ENCODE data around the gene PHLDA3.

Gene PHLDA3

DNA sequence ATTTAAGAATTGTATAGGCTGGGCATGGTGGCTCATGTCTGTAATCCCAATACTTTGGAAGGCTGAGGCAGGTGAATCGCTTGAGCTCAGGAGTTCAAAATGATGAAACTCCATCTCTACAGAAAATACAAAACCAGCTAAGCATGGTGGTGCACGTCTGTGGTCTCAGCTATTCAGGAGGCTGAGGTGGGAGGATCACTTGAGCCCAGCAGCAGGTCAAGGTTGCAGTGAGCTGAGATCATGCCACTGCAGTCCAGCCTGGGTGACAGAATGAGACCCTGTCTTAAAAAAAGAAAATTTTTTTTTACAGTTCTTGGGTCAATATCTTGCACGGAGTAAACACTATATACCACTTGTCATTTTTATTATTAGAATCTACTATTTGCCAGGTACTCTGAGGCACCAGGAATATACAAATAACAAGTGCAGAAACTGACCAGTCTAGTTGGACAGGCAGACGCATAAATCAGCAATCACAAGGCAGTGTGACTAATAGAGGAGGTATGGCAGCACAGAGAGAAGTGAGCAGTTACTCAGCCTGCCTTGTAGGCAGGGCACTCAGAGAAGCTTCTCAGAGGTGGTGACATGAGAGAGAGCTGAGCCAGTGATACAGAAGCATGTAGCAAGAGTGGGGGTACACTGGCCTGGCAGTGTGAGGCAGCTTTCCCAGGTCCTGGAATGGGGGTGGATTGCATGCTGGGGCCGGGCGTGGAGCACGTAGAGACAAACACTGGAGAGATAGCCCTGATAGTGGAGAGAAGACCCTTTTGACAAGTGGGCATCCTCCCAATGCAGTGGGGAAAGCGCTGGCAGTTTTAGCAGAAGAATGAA, 8.0 kb downstream of the PHLDA3 start:
- no peak for TF ChIP-seq EZH2phosphoT487 (IDR thresholded peaks at IDR 0.05; ENCODE audit: borderline replicate concordance)
- TF ChIP-seq, protein P1, sequence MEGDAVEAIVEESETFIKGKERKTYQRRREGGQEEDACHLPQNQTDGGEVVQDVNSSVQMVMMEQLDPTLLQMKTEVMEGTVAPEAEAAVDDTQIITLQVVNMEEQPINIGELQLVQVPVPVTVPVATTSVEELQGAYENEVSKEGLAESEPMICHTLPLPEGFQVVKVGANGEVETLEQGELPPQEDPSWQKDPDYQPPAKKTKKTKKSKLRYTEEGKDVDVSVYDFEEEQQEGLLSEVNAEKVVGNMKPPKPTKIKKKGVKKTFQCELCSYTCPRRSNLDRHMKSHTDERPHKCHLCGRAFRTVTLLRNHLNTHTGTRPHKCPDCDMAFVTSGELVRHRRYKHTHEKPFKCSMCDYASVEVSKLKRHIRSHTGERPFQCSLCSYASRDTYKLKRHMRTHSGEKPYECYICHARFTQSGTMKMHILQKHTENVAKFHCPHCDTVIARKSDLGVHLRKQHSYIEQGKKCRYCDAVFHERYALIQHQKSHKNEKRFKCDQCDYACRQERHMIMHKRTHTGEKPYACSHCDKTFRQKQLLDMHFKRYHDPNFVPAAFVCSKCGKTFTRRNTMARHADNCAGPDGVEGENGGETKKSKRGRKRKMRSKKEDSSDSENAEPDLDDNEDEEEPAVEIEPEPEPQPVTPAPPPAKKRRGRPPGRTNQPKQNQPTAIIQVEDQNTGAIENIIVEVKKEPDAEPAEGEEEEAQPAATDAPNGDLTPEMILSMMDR (conservative IDR thresholded peaks at IDR 0.05; ENCODE audit: low read length): no peak
- H3K36me3 ChIP-seq (ENCODE audit: insufficient read depth, low read length): no peaks in the 10 kb centered on the region
- H3K9ac ChIP-seq (ENCODE audit: low read depth, low read length, poor library complexity, severe bottlenecking): no peak overlapping the region
- H3K79me2 ChIP-seq (ENCODE audit: insufficient read depth, low read length): no peaks in the 10 kb centered on the region
- no peaks in the 10 kb centered on the region for H3K9me3 ChIP-seq (ENCODE audit: insufficient read depth, low read depth, low read length)
- no peak overlapping the region for H2AFZ ChIP-seq (ENCODE audit: low read length)
- H3K4me2 ChIP-seq (ENCODE audit: low read depth, low read length, poor library complexity, severe bottlenecking): no peak overlapping the region
- no peaks in the 10 kb centered on the region for H3K4me1 ChIP-seq (ENCODE audit: insufficient read depth, low read length, poor library complexity, severe bottlenecking)
- H3K9me2 ChIP-seq (replicated peaks; ENCODE audit: low read depth, low read length): no peaks in the 10 kb centered on the region
- no peaks in the 10 kb centered on the region for H3F3A ChIP-seq (ENCODE audit: low read depth)
- no peaks in the 10 kb centered on the region for H4K20me1 ChIP-seq (ENCODE audit: insufficient read depth, low read length, poor library complexity, severe bottlenecking)
- H3K4me3 ChIP-seq (ENCODE audit: low read length, poor library complexity, severe bottlenecking): no peak overlapping the region
- no peaks in the 10 kb centered on the region for H3K27me3 ChIP-seq (ENCODE audit: insufficient read depth, low read length, poor library complexity, severe bottlenecking)

DNA sequence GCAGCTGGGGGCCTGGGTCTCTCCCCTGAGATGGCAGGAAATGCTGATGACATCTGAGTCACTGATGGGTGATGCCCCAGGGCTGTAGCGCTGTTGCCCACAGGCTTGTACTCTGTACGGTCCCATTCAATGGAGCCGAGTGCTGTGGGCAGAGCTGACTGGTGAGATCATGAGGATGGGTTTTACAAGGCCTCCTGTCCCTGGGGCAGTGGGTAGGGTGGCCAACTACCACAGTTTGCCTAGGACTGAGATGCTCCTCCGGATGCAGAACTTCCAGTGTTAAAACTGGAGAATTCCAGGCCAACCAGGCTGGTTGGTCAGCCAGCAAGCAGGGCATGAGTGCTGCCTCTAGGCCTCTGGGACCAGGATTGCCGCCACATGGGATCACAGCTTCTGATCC, 9.2 kb downstream of the PHLDA3 start:
- H3K9ac ChIP-seq (ENCODE audit: low read depth, low read length, poor library complexity, severe bottlenecking): no peak overlapping the region
- peaks cover under 1% of the 10 kb centered on the region for H3K4me1 ChIP-seq (ENCODE audit: insufficient read depth, low read length, poor library complexity, severe bottlenecking)
- H3K9me2 ChIP-seq (replicated peaks; ENCODE audit: low read depth, low read length): no peaks in the 10 kb centered on the region
- TF ChIP-seq, protein P1 (conservative IDR thresholded peaks at IDR 0.05; ENCODE audit: low read length): no peak
- TF ChIP-seq EZH2phosphoT487 (IDR thresholded peaks at IDR 0.05; ENCODE audit: borderline replicate concordance): no peak
- H3F3A ChIP-seq (ENCODE audit: low read depth): no peaks in the 10 kb centered on the region
- no peak overlapping the region for H3K4me3 ChIP-seq (ENCODE audit: low read length, poor library complexity, severe bottlenecking)
- no peaks in the 10 kb centered on the region for H3K79me2 ChIP-seq (ENCODE audit: insufficient read depth, low read length)
- H4K20me1 ChIP-seq (ENCODE audit: insufficient read depth, low read length, poor library complexity, severe bottlenecking): no peaks in the 10 kb centered on the region
- H3K4me2 ChIP-seq (ENCODE audit: low read depth, low read length, poor library complexity, severe bottlenecking): no peak overlapping the region
- no peaks in the 10 kb centered on the region for H3K9me3 ChIP-seq (ENCODE audit: insufficient read depth, low read depth, low read length)
- H3K27me3 ChIP-seq (ENCODE audit: insufficient read depth, low read length, poor library complexity, severe bottlenecking): no peaks in the 10 kb centered on the region
- H3K36me3 ChIP-seq (ENCODE audit: insufficient read depth, low read length): no peaks in the 10 kb centered on the region
- no peak overlapping the region for H2AFZ ChIP-seq (ENCODE audit: low read length)

DNA sequence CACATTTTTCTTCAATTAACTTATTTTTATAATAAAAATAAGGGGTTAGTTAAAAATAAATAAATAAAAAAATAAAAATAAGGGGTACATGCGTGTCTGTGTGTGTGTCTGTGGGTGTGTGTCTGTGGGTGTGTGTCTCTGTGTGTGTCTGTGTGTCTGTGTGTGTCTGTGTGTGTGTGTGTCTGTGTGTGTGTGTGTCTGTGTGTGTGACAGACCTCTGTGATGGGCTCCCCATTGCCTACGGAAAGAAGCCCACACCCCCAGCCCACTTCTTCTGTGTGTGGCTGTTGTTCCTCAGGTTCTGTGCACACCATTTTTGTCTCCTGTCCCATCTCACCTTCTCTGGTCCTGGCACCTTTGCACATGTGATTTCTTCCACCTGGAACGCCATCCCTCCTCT, 9.9 kb downstream of the PHLDA3 start:
- TF ChIP-seq EZH2phosphoT487 (IDR thresholded peaks at IDR 0.05; ENCODE audit: borderline replicate concordance): no peak
- TF ChIP-seq, protein P1 (conservative IDR thresholded peaks at IDR 0.05; ENCODE audit: low read length): no peak
- no peak overlapping the region for H2AFZ ChIP-seq (ENCODE audit: low read length)
- H4K20me1 ChIP-seq (ENCODE audit: insufficient read depth, low read length, poor library complexity, severe bottlenecking): no peaks in the 10 kb centered on the region
- no peak overlapping the region for H3K4me2 ChIP-seq (ENCODE audit: low read depth, low read length, poor library complexity, severe bottlenecking)
- H3K36me3 ChIP-seq (ENCODE audit: insufficient read depth, low read length): no peaks in the 10 kb centered on the region
- H3K9me2 ChIP-seq (replicated peaks; ENCODE audit: low read depth, low read length): no peaks in the 10 kb centered on the region
- H3K27me3 ChIP-seq (ENCODE audit: insufficient read depth, low read length, poor library complexity, severe bottlenecking): no peaks in the 10 kb centered on the region
- no peak overlapping the region for H3K9ac ChIP-seq (ENCODE audit: low read depth, low read length, poor library complexity, severe bottlenecking)
- H3K9me3 ChIP-seq (ENCODE audit: insufficient read depth, low read depth, low read length): no peaks in the 10 kb centered on the region
- no peaks in the 10 kb centered on the region for H3F3A ChIP-seq (ENCODE audit: low read depth)
- no peaks in the 10 kb centered on the region for H3K79me2 ChIP-seq (ENCODE audit: insufficient read depth, low read length)
- peaks cover 8% of the 10 kb centered on the region for H3K4me1 ChIP-seq (ENCODE audit: insufficient read depth, low read length, poor library complexity, severe bottlenecking)
- H3K4me3 ChIP-seq (ENCODE audit: low read length, poor library complexity, severe bottlenecking): no peak overlapping the region
